22Rv1 (cell line): ENCODE measurements around the gene BHLHE23.

Experiments
- CTCF ChIP-seq: fragments of 450-650 bp; IDR thresholded peaks from 2 replicates; pipeline ENCODE4 v1.5.1; 2017; ENCODE audit warnings: mild to moderate bottlenecking
- ZFX ChIP-seq: fragments of 450-650 bp; IDR thresholded peaks from 2 replicates; pipeline ENCODE4 v1.6.1; 2017; ENCODE audit warnings: antibody characterized with exemption, borderline replicate concordance

- TF ChIP-seq CTCF (no peak), ZFX (no peak)
These were observed 19.0 kb upstream of the BHLHE23 start for GRCh38 chr20:63025534-63026331.
